GM23248 (cell line): ENCODE measurements around the gene PTPRH. TPM values are rescaled to one million over a fixed set of nuclear protein-coding genes. Genes with fewer than 3 reads are reported as not detected.

Experiments used
- DNase-seq: peaks from one replicate; pipeline ENCODE4 v3.0.0-alpha.2; 2015
- H2AFZ ChIP-seq: fragments of 200-600 bp; sonication (generic); 2 replicates; pipeline ENCODE4 v1.6.1; 2016; ENCODE audit warnings: antibody characterized with exemption
- H3F3A ChIP-seq: fragments of 200-600 bp; sonication (generic); 2 replicates; pipeline ENCODE4 v1.6.1; 2016; ENCODE audit warnings: mild to moderate bottlenecking, antibody characterized with exemption, mixed run types; ENCODE audit not compliant: insufficient read depth
- H3K27ac ChIP-seq: fragments of 200-600 bp; sonication (generic); 2 replicates; pipeline ENCODE4 v1.5.1; 2016; ENCODE audit warnings: mild to moderate bottlenecking
- H3K27me3 ChIP-seq: fragments of 200-600 bp; sonication (generic); replicated peaks from 2 replicates; pipeline ENCODE4 v1.6.1; 2016; ENCODE audit warnings: mild to moderate bottlenecking; ENCODE audit not compliant: insufficient read depth
- H3K36me3 ChIP-seq: fragments of 200-600 bp; sonication (generic); 2 replicates; pipeline ENCODE4 v1.6.1; 2016; ENCODE audit warnings: low read depth, mild to moderate bottlenecking
- H3K4me1 ChIP-seq: fragments of 200-600 bp; sonication (generic); 2 replicates; pipeline ENCODE4 v1.6.1; 2016; ENCODE audit warnings: mild to moderate bottlenecking; ENCODE audit not compliant: insufficient read depth
- H3K4me2 ChIP-seq: fragments of 200-600 bp; sonication (generic); one replicate; pipeline ENCODE4 v1.6.1; 2016; ENCODE audit warnings: mild to moderate bottlenecking; ENCODE audit not compliant: unreplicated experiment
- H3K4me3 ChIP-seq: fragments of 200-600 bp; sonication (generic); 2 replicates; pipeline ENCODE4 v1.5.1; 2016; ENCODE audit warnings: mild to moderate bottlenecking
- H3K79me2 ChIP-seq: fragments of 200-600 bp; sonication (generic); 2 replicates; pipeline ENCODE4 v1.6.1; 2016; ENCODE audit warnings: mild to moderate bottlenecking; ENCODE audit not compliant: insufficient read depth
- H3K9ac ChIP-seq: fragments of 200-600 bp; sonication (generic); 2 replicates; pipeline ENCODE4 v1.6.1; 2016; ENCODE audit warnings: mild to moderate bottlenecking
- H3K9me2 ChIP-seq: fragments of 200-600 bp; sonication (generic); 2 replicates; pipeline ENCODE4 v1.6.1; 2016; ENCODE audit warnings: mixed run types, mild to moderate bottlenecking, moderate library complexity; ENCODE audit not compliant: insufficient read depth
- H3K9me3 ChIP-seq: fragments of 200-600 bp; sonication (generic); one replicate; pipeline ENCODE4 v1.6.1; 2017; ENCODE audit warnings: low read depth
- H4K20me1 ChIP-seq: fragments of 200-600 bp; sonication (generic); 2 replicates; pipeline ENCODE4 v1.6.0; 2016; ENCODE audit not compliant: insufficient read depth
- EZH2 ChIP-seq: fragments of 200-600 bp; sonication (generic); IDR thresholded peaks from 2 replicates; pipeline ENCODE4 v1.6.1; 2018; ENCODE audit warnings: antibody characterized with exemption, mild to moderate bottlenecking; ENCODE audit not compliant: insufficient read depth, poor library complexity, severe bottlenecking
- EZH2phosphoT487 ChIP-seq: fragments of 200-600 bp; sonication (generic); IDR thresholded peaks from 2 replicates; pipeline ENCODE4 v1.6.1; 2018; ENCODE audit warnings: antibody characterized with exemption, moderate library complexity, mild to moderate bottlenecking, low read depth; ENCODE audit not compliant: insufficient read depth
- WGBS, 2 experiments: methylation state at CpG; one replicate each; pipeline ENCODE4 v1.1.6; 2015 to 2017; ENCODE audit warnings: low lambda C conversion rate in 2 of 2, low coverage in 1 of 2; ENCODE audit errors: missing lambda C conversion rate in 2 of 2; 5-methylcytosine and 5-hydroxymethylcytosine counted together
- in situ Hi-C: fragments of 300-500 bp; cut with MboI; formaldehyde crosslinking; loops from 2 replicates; pipeline ENCODE4 v1.15.0; 2020
- polyA plus RNA-seq: library from polyadenylated mRNA; unstranded; fragments of >200 nt; fragmentation: Nextera tagmentation; extraction: Ambion mirVana; gene quantifications from 2 replicates; pipeline ENCODE4 v1.2.1, GENCODE V29; 2016
- total RNA-seq: library from RNA; depleted of rRNA; stranded (reverse); fragments of >200 nt; shearing (Covaris generic); gene quantifications from 2 replicates; pipeline ENCODE4 v1.2.3, GENCODE V29; 2014

PTPRH gene
- total and polyA plus RNA-seq, 2 experiments from 2014 or later, result 0.28 to 0.43 TPM

GRCh38 chr19:55232986-55233385 is 23.7 kb upstream of the PTPRH start:
- WGBS, 2 experiments, result 85 to 91% methylated on average over 5 of the region's 5 CpGs

GRCh38 chr19:55232286-55232602 is 22.9 kb upstream of the PTPRH start:
- no peaks in the 10 kb centered on the region for H3K9me2 ChIP-seq
- H3K36me3 ChIP-seq, result peaks cover 20% of the 10 kb centered on the region; the same call in 1 of the 2 replicates
- in situ Hi-C loops, result no loop called here

More at GRCh38 chr19:55232986-55233385, 23.7 kb upstream of the PTPRH start:
- H3K27ac ChIP-seq, result no peak overlapping the region
- H3K27me3 ChIP-seq, result no peaks in the 10 kb centered on the region
- no peak overlapping the region for H2AFZ ChIP-seq
- in situ Hi-C loops, result no loop called here
- no peaks in the 10 kb centered on the region for H3K9me2 ChIP-seq
- H3K36me3 ChIP-seq, result peaks cover 28% of the 10 kb centered on the region
- TF ChIP-seq EZH2, result no peak
- TF ChIP-seq EZH2phosphoT487, result no peak
- no peaks in the 10 kb centered on the region for H3F3A ChIP-seq
- no peaks in the 10 kb centered on the region for H3K9me3 ChIP-seq
- no peak overlapping the region for H3K4me2 ChIP-seq
- H3K4me3 ChIP-seq, result no peak overlapping the region
- H4K20me1 ChIP-seq, result no peaks in the 10 kb centered on the region
- no peak overlapping the region for H3K9ac ChIP-seq
- peaks cover 5% of the 10 kb centered on the region; the same call in 1 of the 2 replicates for H3K79me2 ChIP-seq
- no peaks in the 10 kb centered on the region for H3K4me1 ChIP-seq
- no peak for DNase-seq

GRCh38 chr19:55231391-55232285 is 22.3 kb upstream of the PTPRH start:
- Histone ChIP-seq H3K9ac (no peak overlapping the region), H3K4me1 (no peaks in the 10 kb centered on the region), H3K4me3 (no peak overlapping the region), H3K9me3 (no peaks in the 10 kb centered on the region), H3K27me3 (no peaks in the 10 kb centered on the region), H3K27ac (no peak overlapping the region), H2AFZ (no peak overlapping the region), H3K79me2 (no peaks in the 10 kb centered on the region; the same call in 1 of the 2 replicates), H3K4me2 (no peak overlapping the region), H3K9me2 (no peaks in the 10 kb centered on the region), H4K20me1 (no peaks in the 10 kb centered on the region), H3F3A (no peaks in the 10 kb centered on the region), H3K36me3 (peaks cover 14% of the 10 kb centered on the region; the same call in 1 of the 2 replicates)
- in situ Hi-C loops, result no loop called here
- 92 to 94% methylated on average over 29 to 30 of the region's 30 CpGs for WGBS, 2 experiments
- TF ChIP-seq EZH2 (no peak), EZH2phosphoT487 (no peak)
- DNase-seq, result no peak

More at GRCh38 chr19:55232286-55232602, 22.9 kb upstream of the PTPRH start:
- no peak overlapping the region for H3K27ac ChIP-seq
- no peaks in the 10 kb centered on the region for H3K27me3 ChIP-seq
- H3F3A ChIP-seq, result no peaks in the 10 kb centered on the region
- no peaks in the 10 kb centered on the region for H4K20me1 ChIP-seq
- H3K4me1 ChIP-seq, result no peaks in the 10 kb centered on the region
- H3K9me3 ChIP-seq, result no peaks in the 10 kb centered on the region
- 88 to 90% methylated on average over 12 of the region's 12 CpGs for WGBS, 2 experiments
- no peak overlapping the region for H3K4me2 ChIP-seq
- peaks cover 1% of the 10 kb centered on the region; the same call in 1 of the 2 replicates for H3K79me2 ChIP-seq
- no peak for TF ChIP-seq EZH2
- no peak for TF ChIP-seq EZH2phosphoT487
- no peak overlapping the region for H3K4me3 ChIP-seq
- H3K9ac ChIP-seq, result no peak overlapping the region
- no peak overlapping the region for H2AFZ ChIP-seq
- DNase-seq, result no peak

- Histone ChIP-seq H3K9ac (no peak overlapping the region), H3K4me2 (no peak overlapping the region), H3K27me3 (no peaks in the 10 kb centered on the region), H3K79me2 (no peaks in the 10 kb centered on the region; the same call in 1 of the 2 replicates), H2AFZ (no peak overlapping the region), H3K9me3 (no peaks in the 10 kb centered on the region), H3K9me2 (no peaks in the 10 kb centered on the region), H4K20me1 (no peaks in the 10 kb centered on the region), H3K4me3 (no peak overlapping the region), H3K36me3 (peaks cover 10% of the 10 kb centered on the region; the same call in 1 of the 2 replicates), H3K4me1 (no peaks in the 10 kb centered on the region), H3K27ac (no peak overlapping the region), H3F3A (no peaks in the 10 kb centered on the region)
- WGBS, 2 experiments, result 86 to 92% methylated on average over 10 to 11 of the region's 13 CpGs
- TF ChIP-seq EZH2phosphoT487 (no peak), EZH2 (no peak)
- DNase-seq, result no peak
- in situ Hi-C loops, result no loop called here
Observed at GRCh38 chr19:55230780-55231179, 21.5 kb upstream of the PTPRH start.
